HG02970 (cell line): ENCODE results near the gene TBX6.
"Not testable (repeated sequence)": the region's sequence is repeated elsewhere in the genome, so short reads cannot be mapped to it uniquely, and the experiment has no call there.

Source experiments
- ATAC-seq: cut with Tn5 transposase; IDR thresholded peaks from one replicate; pipeline ENCODE4 v1.9.1; 2021; ENCODE audit warnings: mild to moderate bottlenecking, moderate library complexity, moderate number of reproducible peaks; ENCODE audit not compliant: unreplicated experiment, low FRiP score

Gene TBX6

GRCh38 chr16:30041841-30042240, 49.9 kb downstream of the TBX6 start:
- no peak for ATAC-seq

- ATAC-seq = not testable (repeated sequence)
Observed at GRCh38 chr16:30040690-30041089, 51.0 kb downstream of the TBX6 start.

DNA sequence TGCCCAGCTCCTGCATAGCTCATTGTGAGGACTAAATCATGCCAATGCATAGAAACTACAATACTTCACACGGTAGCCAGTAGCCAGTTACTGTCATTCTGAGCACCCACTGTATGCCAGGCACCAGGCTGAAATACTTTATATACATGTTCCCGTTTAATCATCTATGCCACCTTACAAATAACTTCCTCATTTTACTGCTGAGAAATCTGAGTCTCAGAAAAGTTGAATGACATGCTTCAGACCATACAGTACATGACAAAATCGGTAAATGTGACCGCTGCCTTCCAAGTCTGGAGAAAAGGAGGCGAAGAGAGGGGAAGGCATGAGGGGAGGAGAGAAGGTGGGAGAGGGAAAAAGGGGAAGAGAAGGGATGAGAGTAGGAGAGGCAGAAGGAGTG, 51.5 kb downstream of the TBX6 start:
- no peak for ATAC-seq
